Measurements from ENCODE around the gene NME5.
"Not testable (repeated sequence)": the region's sequence is repeated elsewhere in the genome, so short reads cannot be mapped to it uniquely, and the experiment has no call there.

Gene NME5

DNA sequence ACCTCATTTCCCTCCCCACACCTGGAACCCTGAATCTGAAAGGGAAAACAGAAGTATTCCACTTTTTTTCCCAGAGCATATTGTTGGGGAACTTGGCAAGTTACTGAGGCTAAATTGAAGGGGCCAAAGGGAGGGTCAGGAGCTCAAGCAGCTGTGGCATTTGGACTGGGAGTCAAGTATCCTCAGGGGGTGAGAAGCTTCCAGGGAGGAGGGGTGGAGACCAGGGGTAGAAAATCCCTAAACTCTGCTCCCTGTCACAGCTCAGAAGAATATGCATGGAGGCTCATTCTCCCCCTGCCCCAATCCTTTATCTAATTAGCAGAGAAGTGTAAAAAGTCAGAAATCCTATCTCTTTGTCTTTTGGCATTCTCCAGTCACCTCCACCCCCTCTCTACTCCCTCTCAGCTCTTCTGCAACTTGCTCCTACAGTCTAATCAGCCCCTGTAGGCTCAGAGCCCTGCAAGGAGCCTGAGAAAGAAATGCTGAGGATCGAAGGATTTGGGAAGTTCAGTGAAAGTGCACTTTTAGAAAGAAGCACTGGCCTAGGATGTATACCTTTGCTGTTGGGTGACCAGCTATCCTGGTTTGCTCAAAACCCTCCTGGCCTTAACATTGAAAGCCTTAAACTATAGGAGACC, 61.1 kb downstream of the NME5 start:
- DNase-seq (ENCODE audit: low spot score), result no peak

DNA sequence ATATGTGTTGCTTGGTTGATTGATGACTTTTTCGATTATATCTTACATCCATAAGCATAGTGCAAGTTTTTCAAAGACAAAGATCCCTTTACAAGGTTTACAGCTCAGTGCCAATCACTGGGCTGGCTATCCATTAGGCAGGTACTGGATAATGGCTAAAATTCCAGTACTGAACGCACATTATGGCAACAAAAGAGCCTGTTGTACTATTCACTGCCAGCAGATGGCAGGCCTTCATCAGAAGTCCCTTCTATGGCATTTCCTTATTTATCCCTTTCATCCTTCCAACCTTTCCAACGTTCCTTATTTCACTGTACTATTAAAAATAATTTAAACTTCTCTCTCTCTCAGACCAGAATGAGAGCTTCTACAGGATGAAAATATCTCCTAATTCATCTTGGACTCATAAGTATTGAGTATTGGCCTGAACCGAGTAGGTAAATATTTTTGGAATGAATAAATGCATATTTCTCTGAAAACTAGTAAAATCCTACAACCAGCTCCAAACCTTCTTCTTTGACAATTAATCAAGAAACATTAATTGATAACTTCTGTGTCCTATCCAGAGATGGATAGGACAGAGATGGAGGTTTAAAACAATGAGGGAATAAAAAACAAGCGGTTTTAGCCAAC, 62.0 kb downstream of the NME5 start:
- DNase-seq (ENCODE audit: low spot score), result peak; percentile 60

DNA sequence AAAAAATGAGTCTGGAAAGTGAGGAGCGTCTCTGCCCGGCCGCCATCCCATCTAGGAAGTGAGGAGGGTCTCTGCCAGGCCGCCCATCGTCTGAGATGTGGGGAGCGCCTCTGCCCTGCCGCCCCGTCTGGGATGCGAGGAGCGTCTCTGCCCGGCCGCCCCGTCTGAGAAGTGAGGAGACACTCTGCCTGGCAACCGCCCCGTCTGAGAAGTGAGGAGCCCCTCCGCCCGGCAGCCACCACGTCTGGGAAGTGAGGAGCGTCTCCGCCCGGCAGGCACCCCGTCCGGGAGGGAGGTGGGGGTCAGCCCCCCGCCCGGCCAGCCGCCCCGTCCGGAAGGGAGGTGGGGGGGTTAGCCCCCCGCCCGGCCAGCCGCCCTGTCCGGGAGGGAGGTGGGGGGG, 69.2 kb downstream of the NME5 start:
- not testable (repeated sequence) for DNase-seq (ENCODE audit: low spot score)

DNA sequence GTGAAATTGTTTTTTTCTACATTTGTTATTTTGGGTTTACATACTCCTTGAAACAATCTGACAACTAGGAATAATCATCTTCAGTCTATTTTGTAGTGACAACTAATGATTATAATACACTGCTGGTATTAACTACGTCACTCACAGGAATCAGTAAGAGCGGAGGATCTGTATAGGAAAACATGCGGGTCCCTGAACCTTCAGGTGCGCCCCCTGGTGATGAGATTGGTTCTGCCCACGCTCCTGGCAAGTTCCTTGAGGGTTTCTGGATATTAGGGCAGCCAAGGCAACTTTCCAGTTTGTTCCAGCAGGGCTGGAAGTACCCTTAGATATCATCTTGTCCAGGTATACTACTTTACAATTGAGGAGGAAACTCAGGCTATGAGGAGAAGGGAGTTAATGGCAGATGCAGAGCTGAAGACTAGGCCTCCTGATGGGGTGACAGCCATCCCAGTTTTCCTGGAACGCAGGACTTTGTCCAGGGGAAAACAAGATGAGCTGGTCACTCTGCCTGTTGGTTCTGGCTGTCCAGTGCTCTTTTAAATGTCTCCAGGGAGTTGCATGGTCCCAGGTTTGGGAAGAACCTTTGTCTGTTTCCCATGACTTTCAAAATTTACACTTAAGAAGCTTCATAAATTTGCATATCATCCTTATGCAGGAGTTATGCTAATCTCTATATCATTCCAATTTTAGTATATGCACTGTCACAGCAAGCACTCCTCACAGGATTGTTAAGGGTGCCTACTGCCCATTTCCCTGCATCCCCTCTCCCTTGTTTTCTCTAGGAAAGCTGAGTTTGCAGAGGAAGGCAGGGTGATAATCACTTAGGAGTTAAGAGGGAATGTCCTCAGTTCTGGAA, 70.3 kb downstream of the NME5 start:
- DNase-seq (ENCODE audit: low spot score), result peak; percentile 65

DNA sequence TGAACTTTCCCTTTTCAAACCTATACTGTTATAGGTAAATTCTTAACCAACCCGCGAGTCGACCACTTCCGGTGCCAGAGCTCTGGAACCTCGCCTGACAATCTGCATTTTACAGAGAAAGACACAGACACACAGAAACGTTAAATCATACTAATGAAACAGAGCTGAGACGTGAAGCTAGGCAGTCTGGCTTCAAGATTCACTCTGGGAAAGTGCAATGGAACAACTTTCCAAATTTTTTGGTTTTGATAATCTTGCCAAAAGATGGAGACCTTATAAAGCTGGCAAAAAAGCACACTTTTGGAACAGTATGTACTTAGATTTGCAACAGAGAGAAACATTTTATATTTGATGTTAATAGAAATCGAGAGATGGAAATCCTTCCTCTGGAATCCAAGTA, 71.3 kb downstream of the NME5 start:
- DNase-seq (ENCODE audit: low spot score), result no peak

Measured in kidney capillary endothelial cell (primary cell).